HEK293 (cell line): Measurements from ENCODE around the gene RAD50.

Experiments
- TCF7L2 ChIP-seq: IDR thresholded peaks from 2 replicates; pipeline ENCODE4 v1.6.1; 2011; ENCODE audit warnings: low read depth, mild to moderate bottlenecking, inconsistent platforms, low read length, moderate library complexity, borderline replicate concordance
- ZBTB7A ChIP-seq: fragments of 450-650 bp; formaldehyde crosslinking; IDR thresholded peaks from 2 replicates; pipeline ENCODE4 v1.5.1; 2016; ENCODE audit warnings: low read depth, missing biosample characterization, missing genetic modification characterization
- ZNF239 ChIP-seq: fragments of 450-650 bp; formaldehyde crosslinking; IDR thresholded peaks from 2 replicates; pipeline ENCODE4 v1.5.1; 2016; ENCODE audit warnings: missing biosample characterization, missing genetic modification characterization
- ZNF354C ChIP-seq: fragments of 450-650 bp; formaldehyde crosslinking; IDR thresholded peaks from 2 replicates; pipeline ENCODE4 v1.5.1; 2016; ENCODE audit warnings: missing biosample characterization, missing genetic modification characterization, low read depth, borderline replicate concordance
- TF ChIP-seq, protein P1 (sequence below): fragments of 450-650 bp; formaldehyde crosslinking; IDR thresholded peaks from 2 replicates; pipeline ENCODE4 v1.5.1; 2016; ENCODE audit warnings: missing biosample characterization, missing genetic modification characterization
- TF ChIP-seq, protein P2 (sequence below): fragments of 450-650 bp; formaldehyde crosslinking; IDR thresholded peaks from 2 replicates; pipeline ENCODE4 v1.5.1; 2016; ENCODE audit warnings: missing biosample characterization, missing genetic modification characterization, borderline replicate concordance
- TF ChIP-seq, protein P3 (sequence below): fragments of 450-650 bp; formaldehyde crosslinking; IDR thresholded peaks from 2 replicates; pipeline ENCODE4 v1.5.1; 2016; ENCODE audit warnings: missing biosample characterization, missing genetic modification characterization

DNA sequence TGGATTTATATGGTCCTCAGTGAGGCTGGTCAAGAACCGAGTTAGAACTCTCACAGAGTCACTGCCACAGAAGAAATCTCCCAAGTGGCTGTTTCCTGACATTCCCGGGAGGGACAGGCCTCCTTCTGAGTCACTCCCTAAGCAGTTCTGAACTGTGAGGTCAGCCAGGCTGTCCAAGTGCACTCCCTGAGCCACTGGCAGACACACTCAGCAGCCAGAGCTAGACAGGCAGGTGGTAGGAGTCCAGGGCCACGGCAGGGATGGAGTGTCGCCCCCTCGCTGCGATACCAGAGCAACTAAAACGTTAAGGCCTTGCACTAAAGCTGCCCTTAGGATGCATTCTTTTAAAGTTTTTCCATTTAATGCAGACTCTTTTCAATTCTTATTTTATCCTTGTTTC, 120.4 kb downstream of the RAD50 start:
- TF ChIP-seq ZNF239 (tag by site-specific recombination) (no peak), ZBTB7A (tag by site-specific recombination) (no peak), ZNF354C (no peak), TCF7L2 (no peak)
- TF ChIP-seq, protein P1, sequence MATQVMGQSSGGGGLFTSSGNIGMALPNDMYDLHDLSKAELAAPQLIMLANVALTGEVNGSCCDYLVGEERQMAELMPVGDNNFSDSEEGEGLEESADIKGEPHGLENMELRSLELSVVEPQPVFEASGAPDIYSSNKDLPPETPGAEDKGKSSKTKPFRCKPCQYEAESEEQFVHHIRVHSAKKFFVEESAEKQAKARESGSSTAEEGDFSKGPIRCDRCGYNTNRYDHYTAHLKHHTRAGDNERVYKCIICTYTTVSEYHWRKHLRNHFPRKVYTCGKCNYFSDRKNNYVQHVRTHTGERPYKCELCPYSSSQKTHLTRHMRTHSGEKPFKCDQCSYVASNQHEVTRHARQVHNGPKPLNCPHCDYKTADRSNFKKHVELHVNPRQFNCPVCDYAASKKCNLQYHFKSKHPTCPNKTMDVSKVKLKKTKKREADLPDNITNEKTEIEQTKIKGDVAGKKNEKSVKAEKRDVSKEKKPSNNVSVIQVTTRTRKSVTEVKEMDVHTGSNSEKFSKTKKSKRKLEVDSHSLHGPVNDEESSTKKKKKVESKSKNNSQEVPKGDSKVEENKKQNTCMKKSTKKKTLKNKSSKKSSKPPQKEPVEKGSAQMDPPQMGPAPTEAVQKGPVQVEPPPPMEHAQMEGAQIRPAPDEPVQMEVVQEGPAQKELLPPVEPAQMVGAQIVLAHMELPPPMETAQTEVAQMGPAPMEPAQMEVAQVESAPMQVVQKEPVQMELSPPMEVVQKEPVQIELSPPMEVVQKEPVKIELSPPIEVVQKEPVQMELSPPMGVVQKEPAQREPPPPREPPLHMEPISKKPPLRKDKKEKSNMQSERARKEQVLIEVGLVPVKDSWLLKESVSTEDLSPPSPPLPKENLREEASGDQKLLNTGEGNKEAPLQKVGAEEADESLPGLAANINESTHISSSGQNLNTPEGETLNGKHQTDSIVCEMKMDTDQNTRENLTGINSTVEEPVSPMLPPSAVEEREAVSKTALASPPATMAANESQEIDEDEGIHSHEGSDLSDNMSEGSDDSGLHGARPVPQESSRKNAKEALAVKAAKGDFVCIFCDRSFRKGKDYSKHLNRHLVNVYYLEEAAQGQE (tag by site-specific recombination) = no peak
- TF ChIP-seq, protein P2, sequence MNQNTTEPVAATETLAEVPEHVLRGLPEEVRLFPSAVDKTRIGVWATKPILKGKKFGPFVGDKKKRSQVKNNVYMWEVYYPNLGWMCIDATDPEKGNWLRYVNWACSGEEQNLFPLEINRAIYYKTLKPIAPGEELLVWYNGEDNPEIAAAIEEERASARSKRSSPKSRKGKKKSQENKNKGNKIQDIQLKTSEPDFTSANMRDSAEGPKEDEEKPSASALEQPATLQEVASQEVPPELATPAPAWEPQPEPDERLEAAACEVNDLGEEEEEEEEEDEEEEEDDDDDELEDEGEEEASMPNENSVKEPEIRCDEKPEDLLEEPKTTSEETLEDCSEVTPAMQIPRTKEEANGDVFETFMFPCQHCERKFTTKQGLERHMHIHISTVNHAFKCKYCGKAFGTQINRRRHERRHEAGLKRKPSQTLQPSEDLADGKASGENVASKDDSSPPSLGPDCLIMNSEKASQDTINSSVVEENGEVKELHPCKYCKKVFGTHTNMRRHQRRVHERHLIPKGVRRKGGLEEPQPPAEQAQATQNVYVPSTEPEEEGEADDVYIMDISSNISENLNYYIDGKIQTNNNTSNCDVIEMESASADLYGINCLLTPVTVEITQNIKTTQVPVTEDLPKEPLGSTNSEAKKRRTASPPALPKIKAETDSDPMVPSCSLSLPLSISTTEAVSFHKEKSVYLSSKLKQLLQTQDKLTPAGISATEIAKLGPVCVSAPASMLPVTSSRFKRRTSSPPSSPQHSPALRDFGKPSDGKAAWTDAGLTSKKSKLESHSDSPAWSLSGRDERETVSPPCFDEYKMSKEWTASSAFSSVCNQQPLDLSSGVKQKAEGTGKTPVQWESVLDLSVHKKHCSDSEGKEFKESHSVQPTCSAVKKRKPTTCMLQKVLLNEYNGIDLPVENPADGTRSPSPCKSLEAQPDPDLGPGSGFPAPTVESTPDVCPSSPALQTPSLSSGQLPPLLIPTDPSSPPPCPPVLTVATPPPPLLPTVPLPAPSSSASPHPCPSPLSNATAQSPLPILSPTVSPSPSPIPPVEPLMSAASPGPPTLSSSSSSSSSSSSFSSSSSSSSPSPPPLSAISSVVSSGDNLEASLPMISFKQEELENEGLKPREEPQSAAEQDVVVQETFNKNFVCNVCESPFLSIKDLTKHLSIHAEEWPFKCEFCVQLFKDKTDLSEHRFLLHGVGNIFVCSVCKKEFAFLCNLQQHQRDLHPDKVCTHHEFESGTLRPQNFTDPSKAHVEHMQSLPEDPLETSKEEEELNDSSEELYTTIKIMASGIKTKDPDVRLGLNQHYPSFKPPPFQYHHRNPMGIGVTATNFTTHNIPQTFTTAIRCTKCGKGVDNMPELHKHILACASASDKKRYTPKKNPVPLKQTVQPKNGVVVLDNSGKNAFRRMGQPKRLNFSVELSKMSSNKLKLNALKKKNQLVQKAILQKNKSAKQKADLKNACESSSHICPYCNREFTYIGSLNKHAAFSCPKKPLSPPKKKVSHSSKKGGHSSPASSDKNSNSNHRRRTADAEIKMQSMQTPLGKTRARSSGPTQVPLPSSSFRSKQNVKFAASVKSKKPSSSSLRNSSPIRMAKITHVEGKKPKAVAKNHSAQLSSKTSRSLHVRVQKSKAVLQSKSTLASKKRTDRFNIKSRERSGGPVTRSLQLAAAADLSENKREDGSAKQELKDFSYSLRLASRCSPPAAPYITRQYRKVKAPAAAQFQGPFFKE = no peak
- TF ChIP-seq, protein P3, sequence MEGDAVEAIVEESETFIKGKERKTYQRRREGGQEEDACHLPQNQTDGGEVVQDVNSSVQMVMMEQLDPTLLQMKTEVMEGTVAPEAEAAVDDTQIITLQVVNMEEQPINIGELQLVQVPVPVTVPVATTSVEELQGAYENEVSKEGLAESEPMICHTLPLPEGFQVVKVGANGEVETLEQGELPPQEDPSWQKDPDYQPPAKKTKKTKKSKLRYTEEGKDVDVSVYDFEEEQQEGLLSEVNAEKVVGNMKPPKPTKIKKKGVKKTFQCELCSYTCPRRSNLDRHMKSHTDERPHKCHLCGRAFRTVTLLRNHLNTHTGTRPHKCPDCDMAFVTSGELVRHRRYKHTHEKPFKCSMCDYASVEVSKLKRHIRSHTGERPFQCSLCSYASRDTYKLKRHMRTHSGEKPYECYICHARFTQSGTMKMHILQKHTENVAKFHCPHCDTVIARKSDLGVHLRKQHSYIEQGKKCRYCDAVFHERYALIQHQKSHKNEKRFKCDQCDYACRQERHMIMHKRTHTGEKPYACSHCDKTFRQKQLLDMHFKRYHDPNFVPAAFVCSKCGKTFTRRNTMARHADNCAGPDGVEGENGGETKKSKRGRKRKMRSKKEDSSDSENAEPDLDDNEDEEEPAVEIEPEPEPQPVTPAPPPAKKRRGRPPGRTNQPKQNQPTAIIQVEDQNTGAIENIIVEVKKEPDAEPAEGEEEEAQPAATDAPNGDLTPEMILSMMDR (tag by site-specific recombination) = no peak
